ENCODE results near the gene MAD2L1BP.
"Not testable (repeated sequence)": the region's sequence is repeated elsewhere in the genome, so short reads cannot be mapped to it uniquely, and the experiment has no call there.

The MAD2L1BP gene

GRCh38 chr6:43627008-43627825 lies 8.4 kb upstream of the MAD2L1BP start:
- DNase-seq: peak; percentile 96 to 97

- DNase-seq: peak; percentile 27 to 31
These were observed 7.1 kb upstream of the MAD2L1BP start for GRCh38 chr6:43628393-43629103.

- peak; percentile 99 for DNase-seq
These were observed 6.5 kb upstream of the MAD2L1BP start, which contains the start of gene GTPBP2 for GRCh38 chr6:43629104-43629504. Gene GTPBP2, minus strand, starts transcription at chr6:43629264. Its CDS starts 102 bp downstream, at chr6:43629162.

- DNase-seq: peak; percentile 98 to 99
These were observed 5.9 kb upstream of the MAD2L1BP start for GRCh38 chr6:43629505-43630300.

- no peak for DNase-seq
These were observed 4.5 kb upstream of the MAD2L1BP start for GRCh38 chr6:43630980-43631619.

- not testable (repeated sequence) for DNase-seq
These were observed 2.6 kb upstream of the MAD2L1BP start for GRCh38 chr6:43633002-43633401.

- no peak for DNase-seq
These were observed 837 bp upstream of the MAD2L1BP start for GRCh38 chr6:43634702-43635303.

GRCh38 chr6:43636308-43636659 lies 644 bp downstream of the MAD2L1BP start:
- DNase-seq: peak in 1 of 2 donors; percentile 5

- peak in 1 of 2 donors; percentile 36 for DNase-seq
These were observed 4.6 kb downstream of the MAD2L1BP start for GRCh38 chr6:43639984-43640800.

- DNase-seq: peak; percentile 29 to 43
These were observed 9.4 kb downstream of the MAD2L1BP start, which contains the start of gene RSPH9 for GRCh38 chr6:43644940-43645612. Gene RSPH9, plus strand, starts transcription at chr6:43645036. Its CDS starts 63 bp downstream, at chr6:43645099.

GRCh38 chr6:43645613-43645964 lies 9.9 kb downstream of the MAD2L1BP start:
- no peak for DNase-seq

GRCh38 chr6:43647613-43648012 lies 12.0 kb downstream of the MAD2L1BP start:
- DNase-seq: no peak

- DNase-seq: no peak
These were observed 12.6 kb downstream of the MAD2L1BP start for GRCh38 chr6:43648248-43648647.

- DNase-seq: not testable (repeated sequence)
These were observed 17.2 kb downstream of the MAD2L1BP start for GRCh38 chr6:43652822-43653221.

- no peak for DNase-seq
These were observed 21.7 kb downstream of the MAD2L1BP start for GRCh38 chr6:43657221-43657802.

GRCh38 chr6:43658161-43658560 lies 22.5 kb downstream of the MAD2L1BP start:
- no peak for DNase-seq

- not testable (repeated sequence) for DNase-seq
These were observed 27.3 kb downstream of the MAD2L1BP start for GRCh38 chr6:43662948-43663347.

GRCh38 chr6:43665376-43665775 lies 29.7 kb downstream of the MAD2L1BP start:
- no peak for DNase-seq

GRCh38 chr6:43666196-43666920 lies 30.7 kb downstream of the MAD2L1BP start:
- no peak for DNase-seq
